ENCODE data around the gene RNF11.

- peak in 2 of 3 experiments; percentile 72 to 76 for TF ChIP-seq CTCF (optimal IDR thresholded peaks at IDR 0.05 in 1 of 3, IDR thresholded peaks at IDR 0.05 in 1 of 3, conservative IDR thresholded peaks at IDR 0.05 in 1 of 3; ENCODE audit: extremely low read depth in 1 of 3, insufficient read depth in 2 of 3, low read length in 3 of 3)
- TF ChIP-seq EZH2 (IDR thresholded peaks at IDR 0.05; ENCODE audit: low read length): no peak
Measured at GRCh38 chr1:51189421-51190073, 46.5 kb upstream of the RNF11 start.
